GM21576 (cell line): ENCODE measurements around the gene MACF1.

Source experiments
- ATAC-seq: cut with Tn5 transposase; IDR thresholded peaks from one replicate; pipeline ENCODE4 v1.9.1; 2021; ENCODE audit warnings: mild to moderate bottlenecking, moderate library complexity; ENCODE audit not compliant: unreplicated experiment

MACF1 gene

GRCh38 chr1:39385067-39385988 lies 180.8 kb downstream of the MACF1 start:
- ATAC-seq = no peak

GRCh38 chr1:39386997-39387396 lies 182.5 kb downstream of the MACF1 start:
- no peak for ATAC-seq

GRCh38 chr1:39387452-39387851 lies 183.0 kb downstream of the MACF1 start:
- no peak for ATAC-seq

GRCh38 chr1:39391691-39392679 lies 187.5 kb downstream of the MACF1 start:
- no peak for ATAC-seq

GRCh38 chr1:39392851-39393573 lies 188.5 kb downstream of the MACF1 start:
- no peak for ATAC-seq

- ATAC-seq = no peak
Observed at GRCh38 chr1:39393645-39394044, 189.2 kb downstream of the MACF1 start.

GRCh38 chr1:39394059-39394458 lies 189.6 kb downstream of the MACF1 start:
- no peak for ATAC-seq

GRCh38 chr1:39394598-39394997 lies 190.1 kb downstream of the MACF1 start:
- ATAC-seq = no peak

GRCh38 chr1:39395357-39395831 lies 190.9 kb downstream of the MACF1 start:
- no peak for ATAC-seq

- ATAC-seq = no peak
Observed at GRCh38 chr1:39396671-39397070, 192.2 kb downstream of the MACF1 start.

GRCh38 chr1:39397487-39397886 lies 193.0 kb downstream of the MACF1 start:
- no peak for ATAC-seq

GRCh38 chr1:39398278-39399021 lies 194.0 kb downstream of the MACF1 start:
- no peak for ATAC-seq

- no peak for ATAC-seq
Observed at GRCh38 chr1:39401106-39401505, 196.6 kb downstream of the MACF1 start.

- ATAC-seq = no peak
Observed at GRCh38 chr1:39404876-39405275, 200.4 kb downstream of the MACF1 start.

- ATAC-seq = no peak
Observed at GRCh38 chr1:39405358-39405757, 200.9 kb downstream of the MACF1 start.

GRCh38 chr1:39406533-39407450 lies 202.3 kb downstream of the MACF1 start:
- no peak for ATAC-seq

- no peak for ATAC-seq
Observed at GRCh38 chr1:39407510-39407895, 203.0 kb downstream of the MACF1 start.

- ATAC-seq = peak; percentile 5
Observed at GRCh38 chr1:39407896-39408640, 203.6 kb downstream of the MACF1 start.
